ENCODE results near the gene CCDC172.

The CCDC172 gene

GRCh38 chr10:116417821-116418220 is 93.6 kb downstream of the CCDC172 start:
- no peak overlapping the region for H3K4me3 ChIP-seq (ENCODE audit: low read depth, low read length)
- no peak for DNase-seq (ENCODE audit: low read depth)

- DNase-seq (ENCODE audit: low read depth), result no peak
These were observed 94.1 kb downstream of the CCDC172 start for GRCh38 chr10:116418389-116418788.

GRCh38 chr10:116421815-116422214 is 97.6 kb downstream of the CCDC172 start:
- DNase-seq (ENCODE audit: low read depth), result no peak
- no peak overlapping the region for H3K4me3 ChIP-seq (ENCODE audit: low read depth, low read length)

More at GRCh38 chr10:116418389-116418788, 94.1 kb downstream of the CCDC172 start:
- H3K4me3 ChIP-seq (ENCODE audit: low read depth, low read length), result no peak overlapping the region

- no peak for DNase-seq (ENCODE audit: low read depth)
- H3K4me3 ChIP-seq (ENCODE audit: low read depth, low read length), result no peak within 1 kb of the TSS
These were observed 103.4 kb downstream of the CCDC172 start, which contains the start of gene PNLIPRP3 for GRCh38 chr10:116427671-116428070. Gene PNLIPRP3 (plus strand): TSS chr10:116427847. CDS start chr10:116428013, 166 bp downstream.

GRCh38 chr10:116429288-116429977 is 105.2 kb downstream of the CCDC172 start:
- DNase-seq (ENCODE audit: low read depth), result no peak
- no peak overlapping the region for H3K4me3 ChIP-seq (ENCODE audit: low read depth, low read length)

Data from skeletal muscle cell (primary cell).